ENCODE results near the gene MYOF. TPM values are rescaled to one million over a fixed set of nuclear protein-coding genes. Genes with fewer than 3 reads are reported as not detected.

The MYOF gene
- total RNA-seq, 3 donors from 2014 or later = 55.0 to 90.7 (median 85.5) TPM

- no peaks in the 10 kb centered on the region for H3K36me3 ChIP-seq (ENCODE audit: low read depth)
- H3K9me3 ChIP-seq = no peaks in the 10 kb centered on the region
- DNase-seq = no peak
- no peak overlapping the region for H3K4me3 ChIP-seq
- ATAC-seq = no peak
- no peak for TF ChIP-seq CTCF (IDR thresholded peaks at IDR 0.05)
- intact Hi-C loops (cut with DNase I, micrococcal nuclease) = no loop called here
- no peaks in the 10 kb centered on the region for H3K4me1 ChIP-seq (ENCODE audit: low read depth)
These were observed 139.8 kb downstream of the MYOF start for GRCh38 chr10:93342366-93342765.

GRCh38 chr10:93337309-93337721 is 144.8 kb downstream of the MYOF start:
- TF ChIP-seq CTCF (IDR thresholded peaks at IDR 0.05) = no peak
- Histone ChIP-seq H3K36me3 (ENCODE audit: low read depth) (no peaks in the 10 kb centered on the region), H3K4me3 (no peak overlapping the region), H3K9me3 (no peaks in the 10 kb centered on the region), H3K4me1 (ENCODE audit: low read depth) (no peaks in the 10 kb centered on the region)
- DNase-seq (no peak), ATAC-seq (no peak)
- intact Hi-C loops (cut with DNase I, micrococcal nuclease) = no loop called here

- no peaks in the 10 kb centered on the region for H3K9me3 ChIP-seq
- no peaks in the 10 kb centered on the region for H3K36me3 ChIP-seq (ENCODE audit: low read depth)
- no peaks in the 10 kb centered on the region for H3K4me1 ChIP-seq (ENCODE audit: low read depth)
- intact Hi-C loops (cut with DNase I, micrococcal nuclease) = no loop called here
- no peak for DNase-seq
- H3K4me3 ChIP-seq = no peak overlapping the region
- TF ChIP-seq CTCF (IDR thresholded peaks at IDR 0.05) = no peak
- ATAC-seq = no peak
These were observed 145.5 kb downstream of the MYOF start for GRCh38 chr10:93336678-93337077.

- intact Hi-C loops (cut with DNase I, micrococcal nuclease) = no loop called here
- ATAC-seq (no peak), DNase-seq (no peak)
- Histone ChIP-seq H3K4me3 (no peak overlapping the region), H3K4me1 (ENCODE audit: low read depth) (no peaks in the 10 kb centered on the region), H3K9me3 (no peaks in the 10 kb centered on the region), H3K36me3 (ENCODE audit: low read depth) (no peaks in the 10 kb centered on the region)
- TF ChIP-seq CTCF (IDR thresholded peaks at IDR 0.05) = no peak
These were observed 146.0 kb downstream of the MYOF start for GRCh38 chr10:93336110-93336509.

- Histone ChIP-seq H3K36me3 (ENCODE audit: low read depth) (no peaks in the 10 kb centered on the region), H3K4me3 (no peak overlapping the region), H3K4me1 (ENCODE audit: low read depth) (no peaks in the 10 kb centered on the region), H3K9me3 (no peaks in the 10 kb centered on the region)
- TF ChIP-seq CTCF (IDR thresholded peaks at IDR 0.05) = no peak
- ATAC-seq (no peak), DNase-seq (no peak)
- intact Hi-C loops (cut with DNase I, micrococcal nuclease) = no loop called here
These were observed 147.2 kb downstream of the MYOF start for GRCh38 chr10:93334901-93335327.

GRCh38 chr10:93334181-93334580 is 148.0 kb downstream of the MYOF start:
- TF ChIP-seq CTCF (IDR thresholded peaks at IDR 0.05) = no peak
- Histone ChIP-seq H3K4me3 (no peak overlapping the region), H3K4me1 (ENCODE audit: low read depth) (no peaks in the 10 kb centered on the region), H3K36me3 (ENCODE audit: low read depth) (no peaks in the 10 kb centered on the region), H3K9me3 (no peaks in the 10 kb centered on the region)
- DNase-seq (no peak), ATAC-seq (no peak)
- intact Hi-C loops (cut with DNase I, micrococcal nuclease) = no loop called here
